GM12878 (cell line): ENCODE data around the gene GZMA. TPM values are rescaled to one million over a fixed set of nuclear protein-coding genes. Genes with fewer than 3 reads are reported as not detected.

Source experiments
- ATAC-seq: fragments of 200-7000 bp; cut with Tn5 transposase; 3 replicates; pipeline ENCODE4 v1.9.1; 2020; ENCODE audit warnings: mild to moderate bottlenecking, moderate library complexity
- BruUV-seq: library from RNA; stranded (reverse); fragments of 400-500 nt; replicated peaks from 2 replicates; lab custom pipeline; 2021; lab: Mats Ljungman, UMichigan
- CTCF ChIA-PET: fragments of 300-600 bp; sonication (Branson Sonifier 250); formaldehyde crosslinking; extraction: SDS; loops from one replicate; lab custom pipeline; 2021; ENCODE audit warnings: inconsistent platforms; lab: Yijun Ruan, JAX
- POLR2A ChIA-PET: fragments of 350-600 bp; formaldehyde crosslinking; extraction: SDS; loops from one replicate; lab custom pipeline; 2021; ENCODE audit warnings: inconsistent platforms; lab: Charles Lee
- RAD21 ChIA-PET: fragments of 300-600 bp; sonication (Branson Sonifier 250); formaldehyde crosslinking; loops from one replicate; lab custom pipeline; 2023; ENCODE audit warnings: antibody characterized with exemption; ENCODE audit not compliant: unreplicated experiment; lab: Charles Lee
- SMC1A ChIA-PET: fragments of 300-600 bp; sonication (Branson Sonifier 250); formaldehyde crosslinking; loops from one replicate; lab custom pipeline; 2023; ENCODE audit not compliant: unreplicated experiment, uncharacterized antibody; lab: Charles Lee
- DNase-seq: peaks from one replicate; pipeline ENCODE4 v3.0.0-alpha.2; 2011; ENCODE audit warnings: low read depth, low spot score
- FAIRE-seq: peaks from 3 replicates; lab custom pipeline; 2011; peaks lifted over from hg19 to GRCh38; lab: Jason Lieb, UNC
- H2AFZ ChIP-seq: 2 replicates; pipeline ENCODE4 v1.6.0; 2011; ENCODE audit warnings: low read depth, low read length, control low read depth; ENCODE audit not compliant: control insufficient read depth
- H3K27ac ChIP-seq: 2 replicates; pipeline ENCODE4 v1.5.1; 2011; ENCODE audit warnings: control low read depth; ENCODE audit not compliant: control insufficient read depth, insufficient read depth
- H3K27me3 ChIP-seq, 2 experiments: replicated peaks in 1 of 2; 2 replicates each; pipeline versions ENCODE4 v1.6.0 to v1.6.1; 2011; ENCODE audit warnings: low read length in 1 of 2; ENCODE audit not compliant: control insufficient read depth in 2 of 2, insufficient read depth in 2 of 2
- H3K36me3 ChIP-seq, 2 experiments: 2 replicates each; pipeline ENCODE4 v1.5.1; 2011; ENCODE audit warnings: low read length in 1 of 2; ENCODE audit not compliant: control insufficient read depth in 2 of 2, insufficient read depth in 2 of 2
- H3K4me1 ChIP-seq: 2 replicates; pipeline ENCODE4 v1.6.1; 2011; ENCODE audit warnings: mild to moderate bottlenecking, low read length, moderate library complexity, mixed read lengths; ENCODE audit not compliant: control insufficient read depth, insufficient read depth
- H3K4me2 ChIP-seq: 2 replicates; pipeline ENCODE4 v1.6.0; 2011; ENCODE audit warnings: control low read depth; ENCODE audit not compliant: control insufficient read depth, insufficient read depth
- H3K4me3 ChIP-seq: fragments of 200-600 bp; sonication (generic); 2 replicates; pipeline ENCODE4 v1.5.1; 2016
- H3K79me2 ChIP-seq: 2 replicates; pipeline ENCODE4 v1.6.0; 2011; ENCODE audit warnings: low read length; ENCODE audit not compliant: control insufficient read depth, insufficient read depth
- H3K9ac ChIP-seq: 2 replicates; pipeline ENCODE4 v1.8.0; 2011; ENCODE audit warnings: low read length, control low read depth, mixed read lengths; ENCODE audit not compliant: control insufficient read depth, insufficient read depth
- H3K9me3 ChIP-seq: replicated peaks from 3 replicates; pipeline ENCODE4 v1.5.1; 2011; ENCODE audit warnings: mild to moderate bottlenecking, low read length; ENCODE audit not compliant: control insufficient read depth, insufficient read depth
- H4K20me1 ChIP-seq: 2 replicates; pipeline ENCODE4 v1.6.0; 2011; ENCODE audit not compliant: control insufficient read depth, insufficient read depth
- BHLHE40 ChIP-seq, 2 experiments: fragments of 450-650 bp in 1 of 2; IDR thresholded peaks; 2 replicates each; pipeline ENCODE4 v1.6.1; 2011 to 2017; ENCODE audit warnings: low read depth in 2 of 2, borderline replicate concordance in 1 of 2, improper control_type of control experiment in 1 of 2, low read length in 1 of 2, mild to moderate bottlenecking in 1 of 2
- CBX5 ChIP-seq: sonication (generic); IDR thresholded peaks from 2 replicates; pipeline ENCODE4 v1.6.1; 2016; ENCODE audit warnings: low read depth, moderate library complexity, mild to moderate bottlenecking, inconsistent platforms
- EGR1 ChIP-seq, 2 experiments: IDR thresholded peaks; 1 replicate in 1 of 2; 2 replicates in 1 of 2; pipeline ENCODE4 v1.6.1; 2011 to 2012; ENCODE audit warnings: low read depth in 2 of 2, low read length in 2 of 2, borderline replicate concordance in 1 of 2, mild to moderate bottlenecking in 1 of 2, moderate library complexity in 1 of 2
- MEF2A ChIP-seq: IDR thresholded peaks from 2 replicates; pipeline ENCODE4 v1.6.1; 2011; ENCODE audit warnings: low read depth, mild to moderate bottlenecking, low read length, moderate library complexity; ENCODE audit not compliant: insufficient read depth
- MYB ChIP-seq: fragments of 150-350 bp; IDR thresholded peaks from 2 replicates; pipeline ENCODE4 v1.6.1; 2014; ENCODE audit warnings: mild to moderate bottlenecking, low read depth, low read length, borderline replicate concordance
- NFXL1 ChIP-seq: fragments of 450-650 bp; IDR thresholded peaks from 2 replicates; pipeline ENCODE4 v1.6.1; 2017; ENCODE audit warnings: antibody characterized with exemption, mild to moderate bottlenecking, borderline replicate concordance
- RBBP5 ChIP-seq: fragments of 200-600 bp; sonication (generic); conservative IDR thresholded peaks from 2 replicates; pipeline ENCODE4 v1.6.1; 2016
- SP1 ChIP-seq: IDR thresholded peaks from one replicate; pipeline ENCODE4 v1.6.1; 2011; ENCODE audit warnings: low read depth, low read length
- ZBED1 ChIP-seq: IDR thresholded peaks from 2 replicates; pipeline ENCODE4 v1.6.1; 2016; ENCODE audit warnings: borderline replicate concordance
- ZNF384 ChIP-seq: IDR thresholded peaks from 2 replicates; pipeline ENCODE4 v1.6.1; 2012; ENCODE audit warnings: low read depth, mild to moderate bottlenecking, low read length, improper control_type of control experiment, borderline replicate concordance
- WGBS: methylation state at CpG from one replicate; pipeline ENCODE4 v1.1.6; 2016; ENCODE audit warnings: low lambda C conversion rate; ENCODE audit not compliant: insufficient replicate concordance, insufficient coverage; ENCODE audit errors: missing lambda C conversion rate; 5-methylcytosine and 5-hydroxymethylcytosine counted together
- in situ Hi-C: fragments of 300-500 bp; cut with MboI; formaldehyde crosslinking; loops from 9 replicates; pipeline ENCODE4 v1.14.3; 2018; ENCODE audit warnings: mixed read lengths
- intact Hi-C: fragments of 100-400 bp; cut with micrococcal nuclease; formaldehyde crosslinking; loops from one replicate; pipeline ENCODE4 v1.14.2; 2022; ENCODE audit not compliant: unreplicated experiment
- polyA plus RNA-seq, 11 experiments: library from polyadenylated mRNA; depleted of rRNA in 4 of 11; unstranded in 6 of 11; stranded (reverse) in 5 of 11; fragments of >200 nt; fragmentation: Nextera tagmentation in 4 of 11; fragmentation: Illumina TruSeq in 1 of 11; extraction: Ambion mirVana in 4 of 11; extraction: Trizol in 1 of 11; gene quantifications; 1 replicate in 1 of 11; 2 replicates in 10 of 11; pipeline versions ENCODE4 v1.2.1 to v1.2.3, GENCODE V29; 2011 to 2016; ENCODE audit warnings: inconsistent platforms in 2 of 11, missing spikeins in 2 of 11, low read depth in 1 of 11
- total RNA-seq, 4 experiments: library from RNA; depleted of rRNA in 3 of 4; stranded (reverse); fragments of >200 nt in 3 of 4; fragmentation: Illumina TruSeq in 1 of 4; extraction: Trizol in 1 of 4; gene quantifications; 2 replicates each; pipeline versions ENCODE4 v1.2.1 to v1.2.3, GENCODE V29; 2013 to 2021
- TF ChIP-seq, protein P1 (sequence below): IDR thresholded peaks from 2 replicates; pipeline ENCODE4 v1.6.1; 2012; ENCODE audit warnings: low read depth, low read length, improper control_type of control experiment

Gene GZMA
- total and polyA plus RNA-seq, 10 of the 15 experiments (the other 5 are each of a cell fraction or from before 2014, with no cell fraction given): 0.18 TPM; not detected in 9

DNA sequence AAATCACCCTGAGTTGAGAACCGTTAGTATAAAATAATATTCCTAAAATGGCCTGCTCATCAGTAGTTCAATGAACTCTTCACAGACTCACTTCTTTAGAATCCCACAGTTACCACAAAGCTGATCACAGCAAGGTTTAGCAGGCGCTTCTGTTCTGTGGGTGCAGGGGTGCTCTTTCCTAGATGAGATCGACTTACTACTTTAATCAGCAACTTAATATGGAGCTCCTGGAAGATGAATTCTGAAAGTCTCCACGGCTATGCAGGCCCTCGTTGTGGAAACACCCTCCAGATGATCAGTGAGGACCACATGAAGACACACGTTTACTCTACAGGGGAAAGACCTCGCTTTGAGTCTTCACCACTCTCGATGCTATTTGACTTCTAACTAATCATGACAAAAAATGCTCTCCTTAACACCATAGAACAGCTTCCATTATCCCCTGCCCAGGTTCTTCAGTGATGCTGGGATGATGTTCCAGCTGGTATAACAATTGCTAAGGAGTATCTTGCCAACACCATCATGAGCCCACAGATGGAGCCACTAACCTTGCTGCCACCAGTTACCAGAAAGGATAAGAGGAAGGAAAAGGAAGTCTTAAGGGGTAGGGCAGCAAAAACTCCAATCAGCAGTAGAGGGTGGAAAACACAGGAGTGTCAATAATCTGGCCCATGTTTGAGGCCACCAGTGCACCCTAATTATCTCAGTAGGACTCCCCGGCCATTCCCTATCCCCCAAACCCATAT, 39.7 kb downstream of the GZMA start:
- no peaks in the 10 kb centered on the region for H3K79me2 ChIP-seq
- CTCF ChIA-PET: no interaction called here
- H3K27me3 ChIP-seq: no peaks in the 10 kb centered on the region
- intact Hi-C loops (no loop called here), in situ Hi-C loops (loop anchor here (5.0 kb wide), 1 partner anchor 235 kb away; no protein-coding TSS in a partner anchor)
- no peaks in the 10 kb centered on the region for H3K9me3 ChIP-seq
- FAIRE-seq: no peak
- H4K20me1 ChIP-seq: no peaks in the 10 kb centered on the region
- POLR2A ChIA-PET: no interaction called here
- H3K4me3 ChIP-seq: no peak overlapping the region
- H3K36me3 ChIP-seq: no peaks in the 10 kb centered on the region
- no peak overlapping the region for H3K9ac ChIP-seq
- RAD21 ChIA-PET: no interaction called here
- H3K4me2 ChIP-seq: no peak overlapping the region
- SMC1A ChIA-PET: interaction anchor here (1.2 kb wide), 2 partner anchors 192 to 236 kb away, joined by 3 read pairs; no protein-coding TSS in a partner anchor
- WGBS: 42% methylated on average over 9 of the region's 9 CpGs
- H2AFZ ChIP-seq: no peak overlapping the region
- H3K4me1 ChIP-seq: no peaks in the 10 kb centered on the region
- H3K27ac ChIP-seq: no peak overlapping the region
- BruUV-seq: no TSS peak
- no peak for DNase-seq
- no peak for ATAC-seq
- TF ChIP-seq EGR1 (IDR thresholded peaks at IDR 0.05; ENCODE audit: borderline replicate concordance in 1 of 2, low read depth in 2 of 2, low read length in 2 of 2): no peak
- TF ChIP-seq CBX5: no peak
- TF ChIP-seq, protein P1, sequence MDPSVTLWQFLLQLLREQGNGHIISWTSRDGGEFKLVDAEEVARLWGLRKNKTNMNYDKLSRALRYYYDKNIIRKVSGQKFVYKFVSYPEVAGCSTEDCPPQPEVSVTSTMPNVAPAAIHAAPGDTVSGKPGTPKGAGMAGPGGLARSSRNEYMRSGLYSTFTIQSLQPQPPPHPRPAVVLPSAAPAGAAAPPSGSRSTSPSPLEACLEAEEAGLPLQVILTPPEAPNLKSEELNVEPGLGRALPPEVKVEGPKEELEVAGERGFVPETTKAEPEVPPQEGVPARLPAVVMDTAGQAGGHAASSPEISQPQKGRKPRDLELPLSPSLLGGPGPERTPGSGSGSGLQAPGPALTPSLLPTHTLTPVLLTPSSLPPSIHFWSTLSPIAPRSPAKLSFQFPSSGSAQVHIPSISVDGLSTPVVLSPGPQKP: no peak
- TF ChIP-seq NFXL1: no peak

DNA sequence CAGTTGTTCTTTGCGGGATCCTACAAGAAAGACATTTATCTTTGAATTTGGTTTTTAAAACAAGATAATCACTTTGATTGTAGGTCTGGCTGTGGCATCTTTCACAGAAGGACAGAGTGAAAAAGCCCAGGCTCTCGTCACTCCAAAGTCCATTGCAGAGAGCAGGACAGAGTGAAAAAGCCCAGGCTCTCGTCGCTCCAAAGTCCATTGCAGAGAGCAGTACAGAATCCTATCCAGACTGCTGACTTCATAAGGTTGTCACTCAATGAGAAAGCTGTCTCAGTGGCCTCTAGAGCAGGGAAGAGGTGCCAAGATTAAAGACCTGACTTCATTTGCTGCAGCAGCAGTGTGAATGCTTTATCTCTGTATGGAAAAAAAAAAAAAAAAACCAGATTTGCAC, 41.2 kb downstream of the GZMA start:
- H3K79me2 ChIP-seq: no peaks in the 10 kb centered on the region
- FAIRE-seq (no peak), ATAC-seq (no peak), DNase-seq (no peak)
- no TSS peak for BruUV-seq
- H3K4me1 ChIP-seq: no peaks in the 10 kb centered on the region
- no peaks in the 10 kb centered on the region for H3K27me3 ChIP-seq
- H3K4me2 ChIP-seq: no peak overlapping the region
- H2AFZ ChIP-seq: no peak overlapping the region
- ChIA-PET POLR2A (no interaction called here), SMC1A (interaction anchor here (1.5 kb wide), 1 partner anchor 199 kb away, joined by 4 read pairs; no protein-coding TSS in a partner anchor), RAD21 (no interaction called here), CTCF (interaction anchor here (3.5 to 3.8 kb wide), 2 partner anchors 199 to 238 kb away, joined by 31 to 38 read pairs; no protein-coding TSS in a partner anchor)
- TF ChIP-seq RBBP5: no peak
- TF ChIP-seq MEF2A: no peak
- no peak for TF ChIP-seq SP1
- TF ChIP-seq ZNF384: no peak
- no peak for TF ChIP-seq ZBED1
- no peak for TF ChIP-seq MYB
- TF ChIP-seq BHLHE40 (IDR thresholded peaks at IDR 0.05; ENCODE audit: borderline replicate concordance in 1 of 2, low read depth in 2 of 2, low read length in 1 of 2): no peak
- TF ChIP-seq CBX5: no peak
- intact Hi-C loops: no loop called here
- no peak overlapping the region for H3K4me3 ChIP-seq
- WGBS: 34% methylated on average over 4 of the region's 4 CpGs
- H4K20me1 ChIP-seq: no peaks in the 10 kb centered on the region
- no peak overlapping the region for H3K27ac ChIP-seq
- H3K9ac ChIP-seq: no peak overlapping the region
- in situ Hi-C loops: loop anchor here (5.0 kb wide), 1 partner anchor 236 kb away; no protein-coding TSS in a partner anchor
- H3K9me3 ChIP-seq: no peaks in the 10 kb centered on the region
- no peaks in the 10 kb centered on the region for H3K36me3 ChIP-seq
